SK-N-SH treated with all-trans-retinoic acid at 6 μM for 48 hours (cell line): ENCODE results near the gene SMCO4.

Experiments
- ATAC-seq: fragments of 200-7000 bp; cut with Tn5 transposase; 3 replicates; pipeline ENCODE4 v1.9.1; 2020; ENCODE audit warnings: mild to moderate bottlenecking, moderate library complexity
- ARNTL ChIP-seq: fragments of 450-650 bp; formaldehyde crosslinking; IDR thresholded peaks from 2 replicates; pipeline ENCODE4 v1.5.0; 2020; ENCODE audit warnings: low read depth, mild to moderate bottlenecking, moderate library complexity, borderline replicate concordance
- CREB5 ChIP-seq: fragments of 250-450 bp; sonication (Bioruptor Pico); IDR thresholded peaks from 2 replicates; pipeline ENCODE4 v1.5.1; 2020; ENCODE audit warnings: low read depth, mild to moderate bottlenecking, moderate library complexity
- CSDC2 ChIP-seq: fragments of 250-450 bp; sonication (Bioruptor Pico); IDR thresholded peaks from 2 replicates; pipeline ENCODE4 v1.5.0; 2020; ENCODE audit warnings: mild to moderate bottlenecking, moderate library complexity
- CSRNP3 ChIP-seq: fragments of 250-450 bp; sonication (Bioruptor Pico); IDR thresholded peaks from 2 replicates; pipeline ENCODE4 v1.5.1; 2021; ENCODE audit warnings: mild to moderate bottlenecking, moderate library complexity
- ESRRG ChIP-seq: fragments of 250-450 bp; sonication (Bioruptor Pico); IDR thresholded peaks from 2 replicates; pipeline ENCODE4 v1.6.1; 2021; ENCODE audit warnings: mild to moderate bottlenecking
- GLIS3 ChIP-seq: fragments of 250-450 bp; sonication (Bioruptor Pico); IDR thresholded peaks from 2 replicates; pipeline ENCODE4 v1.5.0; 2020; ENCODE audit warnings: mild to moderate bottlenecking, moderate library complexity
- OSR1 ChIP-seq: fragments of 250-450 bp; sonication (Bioruptor Pico); IDR thresholded peaks from 2 replicates; pipeline ENCODE4 v1.8.0; 2022; ENCODE audit warnings: moderate library complexity, mild to moderate bottlenecking, inconsistent platforms
- PATZ1 ChIP-seq: fragments of 250-450 bp; sonication (Bioruptor Pico); IDR thresholded peaks from 2 replicates; pipeline ENCODE4 v1.8.0; 2020; ENCODE audit warnings: mild to moderate bottlenecking, moderate library complexity, borderline replicate concordance
- POU6F1 ChIP-seq: fragments of 250-450 bp; sonication (Bioruptor Pico); IDR thresholded peaks from 2 replicates; pipeline ENCODE4 v1.8.0; 2021; ENCODE audit warnings: low read depth, mild to moderate bottlenecking, moderate library complexity, borderline replicate concordance
- PPARA ChIP-seq: fragments of 250-450 bp; sonication (Bioruptor Pico); IDR thresholded peaks from 2 replicates; pipeline ENCODE4 v1.5.0; 2020; ENCODE audit warnings: mild to moderate bottlenecking, borderline replicate concordance
- RARB ChIP-seq: fragments of 250-450 bp; sonication (Bioruptor Pico); IDR thresholded peaks from 2 replicates; pipeline ENCODE4 v1.8.0; 2021; ENCODE audit warnings: mild to moderate bottlenecking, moderate library complexity
- SNAI2 ChIP-seq: fragments of 250-450 bp; sonication (Bioruptor Pico); IDR thresholded peaks from 2 replicates; pipeline ENCODE4 v1.5.0; 2020; ENCODE audit warnings: mild to moderate bottlenecking, moderate library complexity
- TCF4 ChIP-seq: fragments of 250-450 bp; sonication (Bioruptor Pico); IDR thresholded peaks from 2 replicates; pipeline ENCODE4 v1.8.0; 2021; ENCODE audit warnings: mild to moderate bottlenecking, moderate library complexity, borderline replicate concordance
- TOX ChIP-seq: fragments of 250-450 bp; sonication (Bioruptor Pico); IDR thresholded peaks from 2 replicates; pipeline ENCODE4 v1.8.0; 2021; ENCODE audit warnings: mild to moderate bottlenecking, moderate library complexity, borderline replicate concordance
- ZC3H10 ChIP-seq: fragments of 250-450 bp; sonication (Bioruptor Pico); IDR thresholded peaks from 2 replicates; pipeline ENCODE4 v1.5.1; 2021; ENCODE audit warnings: mild to moderate bottlenecking, moderate library complexity
- ZFP3 ChIP-seq: fragments of 250-450 bp; sonication (Bioruptor Pico); IDR thresholded peaks from 2 replicates; pipeline ENCODE4 v1.5.0; 2020; ENCODE audit warnings: mild to moderate bottlenecking, moderate library complexity
- ZNF565 ChIP-seq: fragments of 450-650 bp; formaldehyde crosslinking; conservative IDR thresholded peaks from 2 replicates; pipeline ENCODE4 v1.5.0; 2020; ENCODE audit warnings: low read depth, mild to moderate bottlenecking, moderate library complexity
- ZNF70 ChIP-seq: fragments of 450-650 bp; formaldehyde crosslinking; IDR thresholded peaks from 2 replicates; pipeline ENCODE4 v1.5.0; 2020; ENCODE audit warnings: mild to moderate bottlenecking, moderate library complexity
- ZNF8 ChIP-seq: fragments of 450-650 bp; formaldehyde crosslinking; IDR thresholded peaks from 2 replicates; pipeline ENCODE4 v1.5.0; 2020; ENCODE audit warnings: mild to moderate bottlenecking, moderate library complexity

Gene SMCO4

GRCh38 chr11:93567401-93567895 lies 24.3 kb upstream of the SMCO4 start:
- no peak for ATAC-seq
- TF ChIP-seq RARB (CRISPR knock-in tag) (no peak), ZFP3 (CRISPR knock-in tag) (no peak), SNAI2 (no peak), CSRNP3 (CRISPR knock-in tag) (no peak), ZNF565 (CRISPR knock-in tag) (no peak), PPARA (no peak), CSDC2 (CRISPR knock-in tag) (no peak), ARNTL (no peak), POU6F1 (CRISPR knock-in tag) (no peak)
- TF ChIP-seq, all 23 proteins: peak for 0

GRCh38 chr11:93564895-93565294 lies 21.7 kb upstream of the SMCO4 start:
- TF ChIP-seq ZNF565 (CRISPR knock-in tag) (no peak), PPARA (no peak), POU6F1 (CRISPR knock-in tag) (no peak), TOX (CRISPR knock-in tag) (no peak), ESRRG (CRISPR knock-in tag) (no peak), RARB (CRISPR knock-in tag) (no peak), SNAI2 (no peak), CSRNP3 (CRISPR knock-in tag) (no peak), CREB5 (CRISPR knock-in tag) (no peak), ZNF70 (no peak), ZC3H10 (no peak), ZFP3 (CRISPR knock-in tag) (no peak), ARNTL (no peak), PATZ1 (CRISPR knock-in tag) (no peak), ZNF8 (no peak), OSR1 (CRISPR knock-in tag) (no peak), CSDC2 (CRISPR knock-in tag) (no peak), GLIS3 (CRISPR knock-in tag) (no peak), TCF4 (no peak)
- no peak for ATAC-seq

- TF ChIP-seq RARB (CRISPR knock-in tag): no peak
- TF ChIP-seq CREB5 (CRISPR knock-in tag): no peak
- no peak for TF ChIP-seq OSR1 (CRISPR knock-in tag)
- TF ChIP-seq PPARA: no peak
- TF ChIP-seq ZNF565 (CRISPR knock-in tag): no peak
- TF ChIP-seq ZNF70: no peak
- TF ChIP-seq GLIS3 (CRISPR knock-in tag): no peak
- no peak for TF ChIP-seq POU6F1 (CRISPR knock-in tag)
- TF ChIP-seq TCF4: no peak
- TF ChIP-seq TOX (CRISPR knock-in tag): no peak
- ATAC-seq: no peak
Measured at GRCh38 chr11:93563857-93564256, 20.7 kb upstream of the SMCO4 start.
